Measurements from ENCODE around the gene TPST2.

TPST2 gene

GRCh38 chr22:26579331-26579886, 10.5 kb downstream of the TPST2 start:
- no peak for DNase-seq (ENCODE audit: low spot score)

DNA sequence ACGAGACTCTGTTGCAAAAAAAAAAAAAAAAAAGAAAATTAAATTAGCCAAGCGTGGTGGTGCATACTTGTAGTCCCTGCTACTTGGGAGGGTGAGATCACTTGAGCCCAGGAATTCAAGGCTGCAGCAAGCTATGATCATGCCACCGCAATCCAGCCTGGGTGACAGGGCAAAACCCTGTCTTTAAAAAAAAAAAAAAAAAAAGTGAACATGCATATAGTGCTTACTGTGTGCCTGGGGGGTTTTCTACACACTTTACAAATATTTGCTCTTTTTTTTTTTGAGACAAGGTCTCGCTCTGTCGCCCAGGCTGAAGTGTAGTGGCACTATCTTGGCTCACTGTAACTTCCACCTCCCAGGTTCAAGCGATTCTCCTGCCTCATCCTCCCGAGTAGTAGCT, 12.9 kb downstream of the TPST2 start:
- no peak for DNase-seq (ENCODE audit: low spot score)

GRCh38 chr22:26576026-26576680, 13.8 kb downstream of the TPST2 start:
- DNase-seq (ENCODE audit: low spot score): no peak

GRCh38 chr22:26574001-26574723, 15.8 kb downstream of the TPST2 start:
- no peak for DNase-seq (ENCODE audit: low spot score)

GRCh38 chr22:26573026-26573662, 16.8 kb downstream of the TPST2 start:
- DNase-seq (ENCODE audit: low spot score): no peak

DNA sequence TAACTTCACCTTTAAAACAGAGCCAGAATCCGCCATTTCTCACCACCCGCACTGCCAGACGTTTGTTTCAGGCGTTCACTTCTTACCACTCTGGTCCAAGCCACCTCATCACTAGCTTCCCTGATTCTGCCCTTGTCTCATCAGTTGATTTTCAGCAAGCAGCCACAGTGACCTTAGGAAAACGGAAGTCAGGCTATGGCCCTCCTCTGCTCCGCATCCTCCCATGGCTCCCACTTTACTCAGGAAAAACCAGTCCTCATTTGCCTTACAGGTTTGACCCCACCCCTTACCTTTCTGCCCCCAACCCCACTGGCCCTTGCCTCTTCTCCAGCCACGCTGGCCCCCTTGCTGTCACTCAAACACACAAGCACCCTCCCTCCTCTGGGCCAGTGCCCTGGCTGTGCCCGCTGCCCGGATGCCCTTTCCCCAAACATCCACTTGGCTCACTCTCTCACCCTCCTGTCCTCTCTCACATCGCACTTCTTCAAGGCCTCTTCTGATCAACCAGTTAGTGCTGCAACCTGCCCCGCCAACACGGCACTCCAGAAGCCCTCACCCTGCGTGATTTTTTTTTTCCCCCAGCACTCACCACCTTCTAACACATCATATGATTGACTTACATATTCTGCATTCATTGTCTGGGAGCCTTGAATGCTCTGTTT, 18.9 kb downstream of the TPST2 start:
- DNase-seq (ENCODE audit: low spot score): no peak

- DNase-seq (ENCODE audit: low spot score): no peak
Observed at GRCh38 chr22:26570115-26570514, 19.8 kb downstream of the TPST2 start.

GRCh38 chr22:26568207-26568706, 21.7 kb downstream of the TPST2 start:
- no peak for DNase-seq (ENCODE audit: low spot score)

DNA sequence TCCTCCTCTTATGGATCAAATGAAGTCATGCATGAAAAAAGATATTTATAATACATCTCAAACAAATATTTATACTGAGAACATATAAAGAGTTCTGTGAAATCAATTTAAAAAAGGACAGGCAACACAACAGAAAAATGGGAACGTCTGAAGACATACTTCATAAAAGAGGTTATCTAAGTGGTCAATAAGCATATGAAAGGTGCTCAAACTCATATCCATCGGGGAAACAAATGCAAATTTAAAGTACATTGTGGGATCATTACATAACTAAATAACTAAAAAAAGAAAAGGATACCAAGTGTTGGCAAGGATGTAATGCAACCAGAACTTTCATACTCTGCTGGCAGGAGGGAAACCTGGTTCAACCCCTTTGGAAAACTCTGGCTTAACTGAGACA, 22.3 kb downstream of the TPST2 start:
- no peak for DNase-seq (ENCODE audit: low spot score)

GRCh38 chr22:26566994-26567393, 22.9 kb downstream of the TPST2 start:
- DNase-seq (ENCODE audit: low spot score): no peak

GRCh38 chr22:26565889-26566288, 24.0 kb downstream of the TPST2 start:
- no peak for DNase-seq (ENCODE audit: low spot score)

DNA sequence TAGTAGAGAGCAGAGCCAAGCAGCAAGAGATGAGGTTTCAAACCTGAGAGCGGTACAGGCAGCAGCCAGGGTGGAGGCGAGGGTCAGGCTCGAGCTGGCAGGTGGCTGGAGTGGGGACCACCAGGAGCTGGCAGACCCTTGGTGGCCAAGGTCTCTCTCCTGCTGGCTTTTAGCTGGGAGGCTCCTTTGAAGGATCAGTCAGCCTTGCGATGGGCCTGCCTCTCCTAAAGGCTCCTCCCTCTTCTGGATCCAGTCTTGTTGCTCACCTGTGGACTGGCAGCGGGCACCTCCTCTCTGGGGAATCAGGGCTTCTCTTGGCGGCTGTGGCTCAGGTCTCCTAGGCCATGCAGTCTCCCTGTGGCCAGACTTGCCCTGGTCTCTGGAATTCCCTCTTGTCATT, 24.8 kb downstream of the TPST2 start:
- no peak for DNase-seq (ENCODE audit: low spot score)

- no peak for DNase-seq (ENCODE audit: low spot score)
Observed at GRCh38 chr22:26564672-26565071, 25.3 kb downstream of the TPST2 start.

DNA sequence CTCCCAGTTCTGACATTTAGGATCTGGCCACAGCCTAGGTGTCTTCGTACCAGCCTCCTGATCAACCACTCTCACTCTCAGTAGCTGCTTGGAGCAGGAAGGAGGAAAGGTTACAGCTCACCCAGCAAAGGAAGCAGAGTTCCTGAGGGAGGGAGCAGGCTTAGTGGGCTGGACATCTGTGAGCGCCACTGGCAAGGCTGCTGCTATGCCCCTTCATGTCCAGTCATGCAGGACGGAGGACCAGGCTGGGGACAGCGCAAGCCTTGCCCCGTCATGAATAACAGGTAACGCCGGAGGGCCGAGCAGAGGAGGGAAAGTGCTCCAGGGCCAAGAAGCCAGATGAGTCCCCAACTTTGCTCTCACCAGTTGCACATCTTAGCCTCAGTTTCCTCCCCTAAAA, 25.8 kb downstream of the TPST2 start:
- DNase-seq (ENCODE audit: low spot score): no peak

- no peak for DNase-seq (ENCODE audit: low spot score)
Observed at GRCh38 chr22:26563022-26563421, 26.9 kb downstream of the TPST2 start.

- no peak for DNase-seq (ENCODE audit: low spot score)
Observed at GRCh38 chr22:26561756-26562417, 28.0 kb downstream of the TPST2 start.

GRCh38 chr22:26559961-26560575, 29.9 kb downstream of the TPST2 start:
- DNase-seq (ENCODE audit: low spot score): no peak

DNA sequence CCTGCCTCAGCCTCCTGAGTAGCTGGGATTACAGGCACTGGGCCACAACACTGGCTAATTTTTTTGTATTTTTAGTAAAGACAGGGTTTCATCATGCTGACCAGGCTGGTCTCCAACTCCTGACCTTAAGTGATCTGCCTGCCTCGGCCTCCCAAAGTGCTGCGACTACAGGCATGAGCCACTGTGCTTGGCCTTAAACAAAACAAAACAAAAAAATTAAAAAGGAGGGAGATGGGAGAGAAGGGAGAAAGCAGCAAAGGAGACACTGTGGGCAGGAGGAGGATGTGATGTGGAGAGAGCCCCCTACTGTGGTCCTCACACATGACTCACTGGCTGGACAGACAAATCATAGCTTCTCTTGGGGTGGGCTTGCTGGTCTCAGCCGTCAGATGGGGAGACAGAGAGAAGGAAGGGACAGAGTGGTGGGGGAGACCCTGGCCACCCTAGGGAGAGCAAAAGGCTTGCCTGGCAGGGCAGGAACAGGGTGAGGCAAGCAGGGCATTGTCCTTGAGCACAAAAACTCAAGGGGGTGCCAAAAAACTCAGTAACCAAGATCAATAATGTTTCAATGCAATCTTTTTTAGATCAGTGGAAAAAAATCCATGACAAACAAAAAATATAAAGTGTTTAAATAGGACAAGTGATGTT, 31.6 kb downstream of the TPST2 start:
- no peak for DNase-seq (ENCODE audit: low spot score)

DNA sequence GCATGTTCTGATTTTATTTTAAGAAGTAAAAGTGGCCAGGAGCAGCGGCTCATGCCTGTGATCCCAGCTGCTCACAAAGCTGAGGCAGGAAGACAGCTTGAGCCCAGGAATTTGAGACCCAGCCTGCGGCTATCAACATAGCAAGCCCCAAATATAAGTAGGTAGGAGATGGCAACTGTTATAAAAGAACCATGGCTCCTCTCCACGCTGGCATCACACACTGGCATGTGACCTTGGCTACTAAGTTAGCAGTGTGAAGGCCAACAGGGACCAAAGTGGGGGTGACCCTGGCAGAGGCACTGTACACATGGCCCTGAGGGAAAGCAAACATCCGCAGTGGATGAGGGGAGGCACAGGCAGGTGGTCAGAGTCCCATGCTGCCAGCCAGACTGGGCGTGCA, 33.0 kb downstream of the TPST2 start:
- DNase-seq (ENCODE audit: low spot score): no peak

- no peak for DNase-seq (ENCODE audit: low spot score)
Observed at GRCh38 chr22:26555478-26555877, 34.5 kb downstream of the TPST2 start.

DNA sequence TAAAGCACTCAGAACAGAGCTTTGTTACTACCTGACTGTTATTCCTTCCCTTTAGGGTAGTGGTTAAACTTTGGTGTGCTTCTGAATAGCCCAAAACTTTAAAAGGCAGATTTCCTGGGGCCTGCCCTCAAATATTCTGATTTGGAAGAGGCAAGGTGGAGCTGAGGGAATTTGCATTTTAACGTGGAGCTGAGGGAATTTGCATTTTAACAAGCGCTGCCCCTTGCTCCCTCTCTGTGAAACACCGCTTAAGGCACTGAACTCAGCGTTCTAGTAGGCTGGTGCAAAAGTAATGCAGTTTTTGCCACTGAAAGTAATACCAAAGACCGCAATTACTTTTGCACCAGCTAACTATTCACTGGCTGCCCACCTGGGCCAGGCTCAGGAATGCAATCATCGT, 35.0 kb downstream of the TPST2 start:
- DNase-seq (ENCODE audit: low spot score): no peak
